IMR-90 (cell line): ENCODE data around the gene GIMAP5.

ENCODE experiments used
- CEBPB ChIP-seq: IDR thresholded peaks from 2 replicates; pipeline ENCODE4 v1.6.1; 2012; ENCODE audit warnings: low read depth, low read length, improper control_type of control experiment
- CHD1 ChIP-seq: IDR thresholded peaks from 2 replicates; pipeline ENCODE4 v1.6.1; 2012; ENCODE audit warnings: low read depth, low read length, improper control_type of control experiment
- CTCF ChIP-seq: conservative IDR thresholded peaks from 2 replicates; pipeline ENCODE4 v1.5.1; 2012; ENCODE audit warnings: mild to moderate bottlenecking, low read depth, low read length, improper control_type of control experiment
- FOS ChIP-seq: fragments of 150-350 bp; IDR thresholded peaks from 2 replicates; pipeline ENCODE4 v1.6.1; 2016; ENCODE audit warnings: low read depth, low read length
- MAFK ChIP-seq: IDR thresholded peaks from 2 replicates; pipeline ENCODE4 v1.6.1; 2012; ENCODE audit warnings: low read depth, low read length, improper control_type of control experiment
- POLR2A ChIP-seq: IDR thresholded peaks from 2 replicates; pipeline ENCODE4 v1.6.1; 2012; ENCODE audit warnings: mild to moderate bottlenecking, low read depth, low read length
- RAD21 ChIP-seq: IDR thresholded peaks from 2 replicates; pipeline ENCODE4 v1.6.1; 2012; ENCODE audit warnings: low read length, improper control_type of control experiment
- RCOR1 ChIP-seq: IDR thresholded peaks from 2 replicates; pipeline ENCODE4 v1.6.1; 2012; ENCODE audit warnings: mild to moderate bottlenecking, low read length, improper control_type of control experiment; ENCODE audit not compliant: insufficient replicate concordance
- RFX5 ChIP-seq: IDR thresholded peaks from 2 replicates; pipeline ENCODE4 v1.8.0; 2012; ENCODE audit warnings: low read depth, mild to moderate bottlenecking, low read length, moderate library complexity

- TF ChIP-seq CHD1: no peak
- no peak for TF ChIP-seq CTCF
- TF ChIP-seq RAD21: no peak
- no peak for TF ChIP-seq POLR2A
- no peak for TF ChIP-seq CEBPB
- no peak for TF ChIP-seq RCOR1
- TF ChIP-seq RFX5: no peak
- no peak for TF ChIP-seq FOS
- TF ChIP-seq MAFK: no peak
Measured at GRCh38 chr7:150733482-150734095, 3.6 kb upstream of the GIMAP5 start.
